Stimulated activated CD4-positive, alpha-beta T cell treated with anti-CD3 and anti-CD28 coated beads, Interleukin-2, amount 100 ng/mL, for 4 hours (primary cell): ENCODE results near the gene SLC4A5.
A peak's percentile ranks its signal among the peaks of the same experiment; 100 is the strongest.

Experiments used
- DNase-seq: peaks from one replicate; pipeline ENCODE4 v3.0.0-alpha.2; 2020; ENCODE audit warnings: low read depth

Gene SLC4A5

GRCh38 chr2:74343316-74343715 is at the start of gene SLC4A5:
Gene SLC4A5 (minus strand): TSS chr2:74343416. CDS start chr2:74315023, 28,393 bp downstream.
- no peak for DNase-seq

GRCh38 chr2:74392449-74392743 is 49.2 kb upstream of the SLC4A5 start:
- no peak for DNase-seq

GRCh38 chr2:74391580-74392448 is 48.6 kb upstream of the SLC4A5 start:
- peak; percentile 90 for DNase-seq

- no peak for DNase-seq
These were observed 48.0 kb upstream of the SLC4A5 start for GRCh38 chr2:74391209-74391579.

- DNase-seq, result no peak
These were observed 47.4 kb upstream of the SLC4A5 start for GRCh38 chr2:74390606-74391005.

- no peak for DNase-seq
These were observed 44.1 kb upstream of the SLC4A5 start for GRCh38 chr2:74387346-74387745.

GRCh38 chr2:74385396-74385795 is 42.2 kb upstream of the SLC4A5 start:
- no peak for DNase-seq

GRCh38 chr2:74384051-74384450 is 40.8 kb upstream of the SLC4A5 start:
- DNase-seq, result no peak

GRCh38 chr2:74383254-74383653 is 40.0 kb upstream of the SLC4A5 start:
- no peak for DNase-seq

- no peak for DNase-seq
These were observed 38.5 kb upstream of the SLC4A5 start for GRCh38 chr2:74381751-74382150.

- peak; percentile 3 for DNase-seq
These were observed 36.9 kb upstream of the SLC4A5 start, which contains the start of gene DCTN1 for GRCh38 chr2:74379851-74380789. Gene DCTN1 (minus strand): TSS chr2:74380311. CDS start chr2:74380037, 274 bp downstream.

- DNase-seq, result no peak
These were observed 34.8 kb upstream of the SLC4A5 start for GRCh38 chr2:74378007-74378406.

- DNase-seq, result no peak
These were observed 32.6 kb upstream of the SLC4A5 start for GRCh38 chr2:74375838-74376237.

- DNase-seq, result no peak
These were observed 31.4 kb upstream of the SLC4A5 start for GRCh38 chr2:74374509-74375205.

GRCh38 chr2:74373985-74374384 is 30.8 kb upstream of the SLC4A5 start:
- DNase-seq, result no peak

- no peak for DNase-seq
These were observed 30.0 kb upstream of the SLC4A5 start for GRCh38 chr2:74373221-74373676.

GRCh38 chr2:74372674-74373073 is 29.5 kb upstream of the SLC4A5 start:
- no peak for DNase-seq

- DNase-seq, result no peak
These were observed 28.2 kb upstream of the SLC4A5 start for GRCh38 chr2:74371421-74371820.

GRCh38 chr2:74369976-74370375 is 26.8 kb upstream of the SLC4A5 start:
- DNase-seq, result no peak

GRCh38 chr2:74368499-74368898 is 25.3 kb upstream of the SLC4A5 start:
- DNase-seq, result no peak

GRCh38 chr2:74367789-74368188 is 24.6 kb upstream of the SLC4A5 start:
- DNase-seq, result no peak

GRCh38 chr2:74366036-74366435 is 22.8 kb upstream of the SLC4A5 start:
- DNase-seq, result no peak
